Duodenal mucosa (tissue), 2 donors: ENCODE results near the gene PRDM11.

Experiments used
- H3K27ac ChIP-seq: one replicate; pipeline ENCODE4 v1.7.0; 2013; ENCODE audit warnings: low read depth, low read length
- H3K27me3 ChIP-seq, 2 donors: one replicate each; pipeline ENCODE4 v1.7.0; 2013; ENCODE audit warnings: low read length in 2 of 2, control low read depth in 1 of 2; ENCODE audit not compliant: insufficient read depth in 2 of 2, control insufficient read depth in 1 of 2
- H3K36me3 ChIP-seq, 2 donors: one replicate each; pipeline ENCODE4 v1.7.0; 2013; ENCODE audit warnings: low read length in 2 of 2, control low read depth in 1 of 2; ENCODE audit not compliant: insufficient read depth in 2 of 2, control insufficient read depth in 1 of 2
- H3K4me1 ChIP-seq, 2 donors: one replicate each; pipeline ENCODE4 v1.7.0; 2013; ENCODE audit warnings: low read length in 2 of 2, control low read depth in 1 of 2; ENCODE audit not compliant: insufficient read depth in 2 of 2, control insufficient read depth in 1 of 2
- H3K4me3 ChIP-seq, 2 donors: one replicate each; pipeline ENCODE4 v1.7.0; 2013; ENCODE audit warnings: low read length in 2 of 2, low read depth in 1 of 2
- H3K9ac ChIP-seq, 2 donors: one replicate each; pipeline ENCODE4 v1.7.0; 2013; ENCODE audit warnings: low read length in 2 of 2, low read depth in 1 of 2
- H3K9me3 ChIP-seq, 2 donors: one replicate each; pipeline ENCODE4 v1.7.0; 2013; ENCODE audit warnings: low read length in 2 of 2, control low read depth in 1 of 2; ENCODE audit not compliant: control insufficient read depth in 1 of 2

Gene PRDM11

DNA sequence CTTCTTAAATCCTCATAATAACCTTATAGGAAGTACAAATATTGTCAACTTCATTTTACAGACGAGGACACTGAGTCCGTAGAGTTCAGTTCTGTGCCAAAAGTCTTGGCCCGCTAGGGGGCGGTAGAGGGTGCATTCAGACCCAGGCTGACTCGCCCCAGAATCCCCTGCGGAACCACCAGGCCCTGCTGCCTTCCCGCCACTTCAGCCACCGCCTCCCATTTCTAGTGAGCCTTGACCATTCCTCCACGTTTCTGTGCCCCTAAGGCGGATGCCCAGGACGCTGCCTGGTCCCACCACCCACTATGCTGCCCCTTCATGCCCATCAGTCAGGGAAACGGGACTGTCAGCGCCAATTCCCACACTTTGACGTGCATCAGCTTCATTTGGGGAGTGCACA, 120.6 kb downstream of the PRDM11 start:
- Histone ChIP-seq H3K27me3 (peaks cover 0 to 2% of the 10 kb centered on the region in 2 donors), H3K27ac (peak overlapping the region; percentile 69), H3K36me3 (no peaks in the 10 kb centered on the region), H3K9me3 (no peaks in the 10 kb centered on the region), H3K4me1 (peaks cover 31 to 37% of the 10 kb centered on the region in 2 donors), H3K9ac (peak overlapping the region in 1 of 2 donors; percentile 50), H3K4me3 (no peak overlapping the region)

DNA sequence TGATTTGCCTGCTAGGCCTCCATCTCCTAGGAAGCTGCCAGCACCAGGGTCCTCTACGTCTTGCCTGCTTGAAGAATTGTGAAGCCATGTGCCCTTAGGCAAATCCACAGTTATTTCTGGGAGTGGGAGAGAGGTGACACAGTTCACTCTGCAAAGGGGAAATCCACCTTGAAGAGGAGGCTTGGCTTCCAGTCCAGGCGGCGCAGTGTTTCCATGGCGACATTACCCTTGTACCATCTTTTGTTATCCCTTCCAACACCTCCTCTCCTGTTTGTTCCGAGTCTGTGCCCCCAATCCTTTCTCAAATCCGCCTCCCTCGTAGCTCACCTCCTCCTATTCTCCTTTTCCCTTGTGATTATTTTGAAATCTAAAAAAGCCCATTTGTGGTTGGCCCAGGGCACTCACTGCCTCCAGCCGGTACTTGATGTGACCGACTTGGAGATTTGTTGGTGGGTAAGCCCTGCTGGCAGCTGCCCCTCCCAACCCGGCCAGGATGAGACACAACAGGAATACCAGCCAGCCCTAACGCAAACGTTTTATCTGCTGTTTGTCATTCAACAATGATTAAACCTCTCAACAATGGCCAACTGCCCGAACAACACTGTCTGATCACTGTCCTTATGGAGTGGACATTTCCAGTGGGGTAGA, 121.3 kb downstream of the PRDM11 start:
- H3K4me3 ChIP-seq: no peak overlapping the region
- peaks cover 0 to 2% of the 10 kb centered on the region in 2 donors for H3K27me3 ChIP-seq
- H3K36me3 ChIP-seq: no peaks in the 10 kb centered on the region

DNA sequence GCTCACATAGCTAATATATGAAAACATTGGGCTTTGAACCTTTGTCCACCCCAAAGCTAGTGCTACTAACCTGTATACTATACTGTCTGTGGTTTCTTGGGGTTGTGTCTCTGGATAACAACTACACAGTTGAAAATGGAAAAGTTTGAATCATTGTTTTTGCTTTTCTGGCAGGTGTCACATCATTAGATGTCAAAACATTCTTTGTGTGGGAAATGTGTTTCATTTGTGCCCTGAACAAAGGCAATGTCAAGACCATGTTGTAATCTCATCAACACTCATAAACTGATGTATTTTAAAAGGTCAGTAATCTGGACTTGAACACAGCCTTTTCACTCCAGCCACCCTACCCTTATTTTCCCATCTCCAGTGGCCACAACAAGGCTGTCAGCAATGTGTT, 123.2 kb downstream of the PRDM11 start:
- peaks cover 38 to 39% of the 10 kb centered on the region in 2 donors for H3K4me1 ChIP-seq
- no peak overlapping the region for H3K27ac ChIP-seq
- no peaks in the 10 kb centered on the region for H3K9me3 ChIP-seq
- peaks cover 0 to 2% of the 10 kb centered on the region in 2 donors for H3K27me3 ChIP-seq
- H3K9ac ChIP-seq: no peak overlapping the region
- H3K4me3 ChIP-seq: no peak overlapping the region
- no peaks in the 10 kb centered on the region for H3K36me3 ChIP-seq

More for the DNA sequence above, 121.3 kb downstream of the PRDM11 start:
- H3K4me1 ChIP-seq: peaks cover 37 to 41% of the 10 kb centered on the region in 2 donors
- H3K27ac ChIP-seq: no peak overlapping the region
- no peak overlapping the region for H3K9ac ChIP-seq
- H3K9me3 ChIP-seq: no peaks in the 10 kb centered on the region

DNA sequence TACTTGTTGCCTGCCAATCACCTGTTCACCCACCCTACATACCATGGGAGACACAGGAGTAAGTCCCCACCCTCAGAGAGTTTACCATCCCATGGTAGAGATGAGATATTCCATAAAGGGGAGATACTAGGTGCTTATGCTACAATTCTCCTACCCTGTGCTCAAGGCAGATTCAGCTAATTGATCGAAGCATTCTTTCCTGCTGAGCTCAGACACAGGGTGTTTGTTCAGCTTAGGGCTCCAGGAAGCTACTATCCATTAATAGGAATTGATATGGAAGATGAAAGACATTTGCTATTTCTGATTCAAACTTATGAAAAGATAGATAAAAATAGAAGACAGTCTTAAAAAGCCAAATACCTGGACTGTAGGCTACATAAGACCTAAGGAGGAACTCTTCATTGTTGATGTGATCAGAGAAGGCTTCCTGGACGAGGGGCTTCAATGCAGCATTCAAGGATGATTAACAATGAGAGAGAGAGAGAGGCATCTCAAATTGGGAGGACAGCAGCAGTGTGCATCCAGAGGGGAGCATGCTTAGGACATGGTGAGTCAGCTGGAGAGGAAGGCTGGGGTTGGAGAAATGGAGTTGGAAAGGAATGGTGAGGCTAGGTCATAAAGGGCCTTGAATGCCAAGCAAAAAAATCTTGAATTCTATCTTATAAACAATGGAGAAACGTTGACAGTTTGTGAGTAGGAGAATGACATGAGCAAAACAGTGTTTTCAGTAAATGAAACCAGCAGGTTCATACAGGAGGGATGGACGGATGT, 124.7 kb downstream of the PRDM11 start:
- H3K4me3 ChIP-seq: no peak overlapping the region
- H3K36me3 ChIP-seq: no peaks in the 10 kb centered on the region
- peaks cover 0 to 2% of the 10 kb centered on the region in 2 donors for H3K27me3 ChIP-seq
- H3K27ac ChIP-seq: no peak overlapping the region
- no peak overlapping the region for H3K9ac ChIP-seq
- H3K4me1 ChIP-seq: peaks cover 24% of the 10 kb centered on the region in 2 donors
- H3K9me3 ChIP-seq: no peaks in the 10 kb centered on the region

DNA sequence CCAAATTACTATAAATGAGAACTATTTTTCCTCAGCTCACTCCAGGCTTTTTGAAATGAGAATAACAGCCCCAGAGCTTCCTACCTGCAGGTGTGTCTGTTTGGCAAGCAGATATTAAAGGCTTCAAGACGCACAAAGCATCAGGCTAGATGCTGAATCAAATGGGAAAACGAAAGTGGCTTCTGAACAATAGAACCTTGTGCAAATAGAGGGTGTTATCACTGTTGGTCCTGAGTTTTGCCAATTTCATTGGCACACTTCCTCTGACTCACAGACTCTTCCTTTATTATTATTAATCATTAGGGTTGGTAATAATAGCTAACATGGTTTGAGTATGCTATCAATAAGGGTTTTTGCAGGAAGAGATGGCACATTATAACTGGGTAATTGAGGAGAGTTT, 126.3 kb downstream of the PRDM11 start:
- Histone ChIP-seq H3K27ac (no peak overlapping the region), H3K36me3 (no peaks in the 10 kb centered on the region), H3K9me3 (no peaks in the 10 kb centered on the region), H3K4me3 (no peak overlapping the region), H3K4me1 (peaks cover 13 to 16% of the 10 kb centered on the region in 2 donors), H3K9ac (no peak overlapping the region), H3K27me3 (peaks cover 0 to 2% of the 10 kb centered on the region in 2 donors)

DNA sequence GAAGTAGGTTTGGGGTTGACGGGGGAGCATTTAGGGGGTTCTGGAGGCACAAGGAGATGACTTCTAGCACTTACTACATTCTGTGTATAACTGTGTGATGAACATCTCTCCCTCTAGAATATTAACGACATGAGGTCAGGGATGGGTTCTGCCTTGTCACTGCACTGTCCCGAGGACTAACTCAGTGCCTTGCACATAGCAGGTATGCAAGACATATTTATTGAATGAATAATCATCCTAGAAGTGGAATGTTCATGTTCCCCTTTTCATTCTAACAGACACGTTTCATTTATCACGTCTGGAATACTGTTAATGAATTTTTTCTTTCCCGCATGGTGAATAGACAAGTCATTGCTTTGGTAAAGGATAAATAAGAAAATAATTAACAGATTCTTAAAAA, 127.1 kb downstream of the PRDM11 start:
- H3K4me3 ChIP-seq: no peak overlapping the region
- H3K9me3 ChIP-seq: no peaks in the 10 kb centered on the region
- no peak overlapping the region for H3K27ac ChIP-seq

DNA sequence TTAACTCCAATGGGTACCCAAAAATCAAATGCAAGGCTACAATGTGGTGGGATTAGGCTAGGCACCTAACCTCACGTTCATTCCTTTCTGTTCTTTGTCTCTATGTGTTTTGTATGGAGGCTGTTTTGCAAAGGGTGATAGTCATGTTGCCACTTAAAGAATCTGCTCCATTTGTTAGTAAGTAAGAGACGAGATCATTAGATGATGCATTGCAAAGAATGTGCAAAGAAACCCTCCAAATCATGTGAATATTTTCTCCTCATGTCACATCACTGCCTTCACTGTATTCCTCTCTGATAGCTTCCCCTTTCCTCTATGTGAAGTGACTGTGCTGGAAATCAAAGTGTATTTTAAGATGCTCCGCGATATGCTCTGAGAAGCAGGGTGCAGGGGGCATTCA, 127.8 kb downstream of the PRDM11 start:
- Histone ChIP-seq H3K27ac (no peak overlapping the region), H3K4me1 (peaks cover 8 to 13% of the 10 kb centered on the region in 2 donors), H3K36me3 (no peaks in the 10 kb centered on the region), H3K9ac (no peak overlapping the region), H3K4me3 (no peak overlapping the region), H3K9me3 (no peaks in the 10 kb centered on the region), H3K27me3 (no peaks in the 10 kb centered on the region)

More for the DNA sequence above, 127.1 kb downstream of the PRDM11 start:
- H3K27me3 ChIP-seq: peaks cover 0 to 2% of the 10 kb centered on the region in 2 donors
- no peak overlapping the region for H3K9ac ChIP-seq
- no peaks in the 10 kb centered on the region for H3K36me3 ChIP-seq
- peaks cover 8 to 13% of the 10 kb centered on the region in 2 donors for H3K4me1 ChIP-seq

DNA sequence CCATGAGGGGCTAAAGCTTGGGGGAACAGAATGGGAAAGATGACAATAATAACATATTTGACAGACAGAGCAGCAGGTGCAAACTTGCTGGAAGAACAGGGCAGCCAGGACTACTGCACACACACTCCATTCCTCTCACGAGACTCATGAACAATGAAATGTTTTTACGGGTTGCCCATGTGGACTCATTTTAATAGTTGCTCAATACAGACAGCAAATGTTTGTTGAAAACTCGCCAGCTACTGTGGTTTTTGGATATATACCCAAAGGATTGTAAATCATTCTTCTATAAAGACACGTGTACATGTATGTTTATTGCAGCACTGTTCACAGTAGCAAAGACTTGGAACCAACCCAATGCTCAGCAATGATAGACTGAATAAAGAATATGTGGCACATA, 129.4 kb downstream of the PRDM11 start:
- no peaks in the 10 kb centered on the region for H3K27me3 ChIP-seq
- H3K9me3 ChIP-seq: no peaks in the 10 kb centered on the region
- no peak overlapping the region for H3K4me3 ChIP-seq
- H3K27ac ChIP-seq: no peak overlapping the region
- peaks cover 8 to 13% of the 10 kb centered on the region in 2 donors for H3K4me1 ChIP-seq
- H3K9ac ChIP-seq: no peak overlapping the region
- H3K36me3 ChIP-seq: no peaks in the 10 kb centered on the region

DNA sequence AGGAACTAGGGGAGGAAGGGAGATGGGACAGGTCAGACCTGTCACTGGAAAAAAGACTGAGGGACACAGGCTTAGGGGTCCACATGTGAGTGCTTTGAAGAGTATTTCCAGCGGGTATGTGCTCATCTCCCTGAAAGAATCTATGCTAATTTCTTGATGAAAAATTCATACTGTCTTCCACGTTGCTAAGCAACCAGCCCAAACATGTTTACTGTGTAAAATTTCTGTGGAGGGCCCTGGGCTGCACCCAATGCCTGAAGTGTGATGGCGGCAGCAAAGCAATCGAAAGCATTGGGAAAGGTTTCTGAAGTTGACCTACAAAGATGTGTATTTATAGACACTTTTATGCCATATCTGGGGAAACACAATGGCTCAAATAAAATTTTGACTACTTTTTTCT, 132.3 kb downstream of the PRDM11 start:
- Histone ChIP-seq H3K9me3 (no peaks in the 10 kb centered on the region), H3K4me3 (no peak overlapping the region), H3K36me3 (no peaks in the 10 kb centered on the region), H3K9ac (no peak overlapping the region), H3K27me3 (no peaks in the 10 kb centered on the region), H3K4me1 (no peaks in the 10 kb centered on the region), H3K27ac (no peak overlapping the region)

DNA sequence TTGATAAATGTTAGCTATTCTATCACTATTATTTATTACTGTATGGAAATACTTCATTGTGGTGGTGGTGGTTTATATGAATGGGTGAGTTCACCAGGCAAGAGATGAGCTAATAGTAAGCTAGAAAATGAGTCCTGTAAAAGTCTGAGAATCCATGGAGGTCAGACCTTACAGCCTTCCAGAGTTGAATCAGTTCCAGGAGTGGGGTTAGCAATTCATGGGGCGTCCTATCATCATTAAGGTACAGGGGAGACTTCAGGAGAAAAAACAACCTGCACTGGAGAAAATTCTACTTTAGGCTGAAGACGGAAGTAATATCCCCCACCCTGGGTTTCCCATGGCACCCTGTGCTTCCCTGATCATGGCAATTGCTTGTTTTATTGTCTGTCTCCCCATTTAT, 133.2 kb downstream of the PRDM11 start:
- H3K4me3 ChIP-seq: no peak overlapping the region
- H3K4me1 ChIP-seq: peaks cover 0 to 5% of the 10 kb centered on the region in 2 donors
- H3K9ac ChIP-seq: no peak overlapping the region
- H3K27ac ChIP-seq: no peak overlapping the region
- H3K27me3 ChIP-seq: no peaks in the 10 kb centered on the region
- H3K9me3 ChIP-seq: no peaks in the 10 kb centered on the region
- no peaks in the 10 kb centered on the region for H3K36me3 ChIP-seq
